Stimulated activated CD8-positive, alpha-beta memory T cell treated with anti-CD3 and anti-CD28 coated beads, Interleukin-12 subunit alpha, Interleukin-12 subunit beta, amount 100 ng/mL, for 1 hour (primary cell): ENCODE results near the gene TRMT5.

ENCODE experiments used
- DNase-seq: peaks from one replicate; pipeline ENCODE4 v3.0.0-alpha.2; 2020; ENCODE audit warnings: low read depth

TRMT5 gene

DNA sequence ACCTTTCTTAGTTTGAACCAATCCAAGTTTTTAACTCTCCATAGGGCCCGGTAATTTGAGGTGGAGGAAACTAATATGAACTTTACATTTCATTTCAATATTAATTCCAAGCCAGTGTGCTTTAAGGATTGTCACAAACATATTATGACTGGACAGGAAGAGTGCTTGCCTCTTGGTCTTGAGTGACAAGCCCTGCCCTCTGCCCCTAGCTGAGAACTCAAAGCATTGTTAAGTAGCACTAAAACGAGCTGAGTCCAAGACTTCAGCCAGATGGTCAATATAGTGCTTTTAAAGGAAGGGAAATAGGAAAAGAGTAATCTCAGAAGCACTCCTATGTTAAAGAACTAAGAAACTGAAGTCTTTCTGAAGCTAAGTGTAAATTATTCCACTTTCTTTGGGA lies 17.1 kb downstream of the TRMT5 start:
- no peak for DNase-seq

DNA sequence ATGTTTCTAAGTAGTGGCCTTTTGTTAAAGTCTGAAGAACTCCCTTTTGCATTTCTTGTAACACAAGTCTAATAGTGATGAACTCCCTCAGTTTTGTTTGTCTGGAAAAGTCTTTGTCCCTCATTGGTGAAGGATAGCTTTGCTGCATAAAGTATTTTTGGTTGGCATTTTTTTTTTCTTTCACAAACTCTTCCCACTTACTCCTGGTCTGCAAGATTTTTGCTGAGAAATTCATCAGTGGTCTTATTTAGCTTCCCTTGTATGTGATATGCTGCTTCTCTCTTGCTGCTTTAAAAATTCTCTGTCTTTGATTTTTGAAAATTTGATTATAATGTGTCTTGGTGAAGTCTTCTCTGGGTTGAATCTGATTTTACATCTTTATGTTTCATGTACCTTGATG lies 22.7 kb downstream of the TRMT5 start:
- no peak for DNase-seq

DNA sequence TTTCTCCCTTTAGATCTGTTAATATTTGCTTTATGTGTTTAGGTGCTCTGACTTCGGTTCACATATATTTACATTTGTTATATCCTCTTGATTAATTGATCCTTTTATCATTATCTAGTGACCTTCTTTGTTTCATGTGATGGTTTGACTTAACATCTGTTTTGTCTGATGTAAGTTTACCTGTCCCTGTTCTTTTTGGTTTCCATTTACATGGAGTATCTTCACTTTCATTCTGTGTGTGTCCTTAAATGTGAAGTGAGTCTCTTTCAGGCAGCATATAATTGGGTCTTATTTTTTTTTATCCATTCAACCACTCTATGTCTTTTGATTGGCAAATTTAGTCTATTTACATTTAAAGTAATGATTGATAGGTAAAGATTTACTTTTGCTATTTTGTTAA lies 24.2 kb downstream of the TRMT5 start:
- no peak for DNase-seq

DNA sequence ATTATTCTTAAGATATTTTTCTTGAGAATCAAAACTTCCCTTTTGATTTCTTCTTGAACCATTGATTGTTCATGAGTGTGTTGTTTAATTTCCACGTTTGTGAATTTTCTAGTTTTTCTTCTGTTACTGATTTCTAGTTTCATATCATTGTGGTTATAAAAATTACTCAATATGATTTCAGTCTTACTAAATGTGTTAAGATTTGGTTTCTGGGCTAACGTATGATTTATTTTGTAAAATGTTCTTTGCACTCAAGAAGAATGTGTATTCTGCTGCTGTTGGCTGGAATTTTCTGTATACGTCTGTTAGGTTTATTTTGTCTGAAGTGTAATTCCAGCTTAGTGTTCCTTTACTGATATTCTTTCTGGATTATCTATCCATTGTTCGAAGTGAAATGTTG lies 24.7 kb downstream of the TRMT5 start:
- no peak for DNase-seq

DNA sequence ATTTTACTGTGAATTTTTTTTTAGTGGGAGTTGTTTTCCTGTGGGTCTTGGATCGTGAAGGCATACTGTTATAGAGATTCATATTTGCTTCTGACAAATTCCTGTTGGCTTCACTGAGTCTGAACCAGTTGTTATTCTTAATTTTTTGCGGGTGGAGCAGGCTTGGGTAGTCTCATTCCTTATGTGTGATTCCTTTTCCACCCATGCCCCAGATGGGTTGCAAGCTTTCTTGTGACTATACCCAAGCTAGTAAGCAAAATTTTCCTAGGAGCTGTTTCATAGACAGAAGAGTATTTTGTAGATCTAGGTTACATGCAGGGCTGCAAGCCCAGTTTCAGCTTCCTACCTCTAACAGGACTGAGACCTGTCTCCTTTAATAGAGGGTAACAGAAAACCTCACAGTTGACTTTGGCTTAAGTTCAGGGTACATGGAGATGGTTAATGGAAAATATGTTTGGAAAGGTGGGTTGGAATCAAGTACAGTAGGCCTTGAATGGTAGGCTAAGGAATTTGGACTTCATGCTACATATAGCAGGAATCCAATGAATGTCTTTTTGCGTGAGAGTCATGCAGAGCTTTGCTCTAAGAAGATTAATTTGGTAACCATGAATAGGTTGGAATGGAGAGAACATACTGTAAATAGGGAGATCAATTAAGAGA lies 29.0 kb downstream of the TRMT5 start:
- DNase-seq: no peak

DNA sequence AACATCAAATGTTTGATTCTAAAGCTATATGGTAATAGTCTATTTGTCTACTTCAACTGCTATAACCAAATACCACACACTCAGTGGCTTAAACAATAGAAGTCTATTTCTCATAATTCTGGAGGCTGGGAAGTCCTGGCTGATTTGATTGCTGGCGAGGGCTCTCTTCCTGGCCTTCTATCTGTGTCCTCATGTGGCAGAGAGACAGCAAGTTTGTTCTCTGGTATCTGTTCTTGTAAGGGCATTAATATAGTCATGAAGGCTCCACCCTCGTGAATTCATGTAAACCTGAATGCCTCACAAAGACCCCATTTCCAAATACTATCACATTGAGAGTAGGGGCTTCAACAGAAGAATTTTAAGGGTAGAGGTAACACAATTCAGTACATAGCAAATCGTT lies 34.1 kb downstream of the TRMT5 start:
- DNase-seq: no peak

DNA sequence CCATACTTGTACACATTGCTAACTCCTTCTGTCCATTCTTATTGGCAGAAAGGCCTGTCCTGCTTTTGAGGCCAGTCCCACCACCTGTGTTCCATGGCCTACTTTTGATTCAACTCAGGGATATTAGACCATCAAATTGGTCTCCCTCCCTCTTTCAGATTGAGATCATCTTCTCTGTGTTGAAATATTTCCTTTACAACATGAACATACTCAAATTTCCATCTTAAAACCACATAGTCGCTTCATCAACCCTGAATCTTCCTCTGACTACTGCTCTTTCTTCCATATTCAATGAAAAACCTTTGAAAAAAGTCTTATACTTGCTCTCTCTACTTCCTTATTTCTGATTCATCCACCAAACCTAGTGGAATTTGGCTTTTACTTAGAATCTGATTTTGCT lies 34.9 kb downstream of the TRMT5 start:
- DNase-seq: no peak

DNA sequence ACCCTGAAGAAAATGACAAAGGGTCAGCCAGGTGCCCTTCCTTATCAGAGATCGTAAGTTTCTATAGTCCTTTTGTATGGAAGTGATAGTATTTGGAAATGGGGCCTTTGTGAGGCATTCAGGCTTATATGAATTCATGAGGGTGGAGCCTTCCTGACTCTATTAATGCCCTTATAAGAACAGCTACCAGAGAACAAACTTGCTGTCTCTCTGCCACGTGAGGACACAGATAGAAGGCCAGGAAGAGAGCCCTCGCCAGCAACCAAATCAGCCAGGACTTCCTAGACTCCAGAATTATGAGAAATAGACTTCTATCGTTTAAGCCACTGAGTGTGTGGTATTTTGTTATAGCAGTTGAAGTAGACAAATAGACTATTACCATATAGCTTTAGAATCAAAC lies 36.7 kb downstream of the TRMT5 start:
- DNase-seq: no peak

DNA sequence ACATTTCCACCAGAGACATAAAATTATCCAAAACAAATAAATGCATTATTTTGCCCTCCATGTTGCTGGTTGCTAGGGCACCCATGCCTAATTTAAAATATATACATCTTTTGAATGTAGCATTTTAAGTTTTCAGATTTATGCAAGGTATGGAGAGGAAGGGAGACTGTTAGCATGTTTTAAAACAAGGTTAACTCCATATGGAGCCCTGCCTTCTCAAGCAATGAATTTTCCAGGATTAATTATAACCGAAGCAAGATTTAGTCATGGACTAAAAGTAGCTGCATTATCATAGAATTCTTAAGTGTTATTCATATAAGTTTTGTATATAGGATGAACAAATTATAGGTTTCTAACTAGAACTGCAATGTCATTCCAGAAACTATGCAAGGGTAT lies 37.2 kb downstream of the TRMT5 start:
- no peak for DNase-seq

DNA sequence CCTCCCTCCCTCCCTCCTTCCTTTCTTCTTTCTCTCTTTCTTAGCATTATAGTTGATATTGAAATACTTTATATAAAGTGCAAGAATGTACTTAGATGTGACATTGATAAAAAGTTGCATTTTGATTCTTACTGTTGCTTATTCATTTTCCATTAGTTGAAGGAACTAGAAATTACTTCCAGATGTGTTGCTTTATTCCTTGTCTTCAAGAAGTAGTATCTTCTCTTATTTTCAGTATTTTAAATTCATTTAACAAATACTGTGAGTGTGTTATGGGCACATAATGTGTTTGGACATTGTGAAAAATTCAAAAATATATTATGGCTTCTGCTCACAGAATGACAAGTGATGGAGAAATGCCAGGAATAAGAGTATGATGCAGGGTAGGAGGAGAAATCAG lies 45.6 kb downstream of the TRMT5 start:
- no peak for DNase-seq

DNA sequence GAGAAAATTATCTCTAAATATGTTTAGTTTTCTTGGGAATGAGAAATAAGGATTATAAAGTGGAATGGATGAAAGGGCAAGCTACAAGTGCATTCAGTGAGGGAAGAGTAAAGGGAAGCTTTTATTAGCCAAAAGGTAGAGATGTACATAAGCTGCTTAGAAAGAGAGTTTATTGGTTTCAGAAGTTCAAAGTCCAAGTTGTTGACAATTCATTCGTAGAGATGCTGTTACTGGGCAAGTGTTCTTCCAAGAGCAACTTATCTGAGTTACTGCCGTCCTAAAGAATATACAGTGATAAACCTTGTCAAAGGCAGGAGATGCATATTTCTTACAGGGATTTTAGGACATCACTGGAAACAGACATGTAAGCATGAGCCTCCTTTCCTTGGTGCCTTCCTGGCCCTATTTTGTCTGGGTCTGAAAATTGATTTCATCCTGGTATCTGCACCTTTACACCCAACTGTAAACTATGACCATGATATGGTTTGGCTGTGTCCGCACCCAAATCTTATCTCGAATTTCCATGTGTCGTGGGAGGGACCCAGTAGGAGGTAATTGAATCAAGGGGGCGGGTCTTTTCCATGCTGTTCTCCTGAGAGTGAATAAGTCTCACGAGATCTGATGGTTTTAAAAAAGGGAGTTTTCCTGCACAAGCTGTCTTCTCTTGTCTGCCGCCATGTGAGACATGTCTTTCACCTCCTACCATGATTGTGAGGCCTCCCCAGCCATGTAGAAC lies 46.8 kb downstream of the TRMT5 start:
- no peak for DNase-seq

DNA sequence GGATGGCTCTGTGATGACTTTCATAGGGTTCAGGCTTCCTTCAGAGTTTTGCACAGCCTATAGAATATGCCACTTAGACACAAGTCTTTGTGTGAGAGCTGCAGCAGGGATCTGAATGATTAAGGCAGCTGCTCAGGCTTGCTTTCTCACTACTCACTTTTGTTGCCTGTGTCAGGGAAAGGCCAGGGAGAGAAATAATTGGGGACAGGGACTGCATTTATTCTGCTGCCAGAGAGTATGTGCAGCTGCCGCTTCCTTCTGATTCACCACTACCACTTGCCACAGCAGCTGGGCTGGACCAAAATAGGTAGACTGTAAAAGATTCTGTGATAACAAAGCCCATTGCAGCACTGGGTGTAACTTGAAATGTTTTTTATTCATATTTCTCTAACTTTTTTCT lies 49.7 kb downstream of the TRMT5 start:
- no peak for DNase-seq

DNA sequence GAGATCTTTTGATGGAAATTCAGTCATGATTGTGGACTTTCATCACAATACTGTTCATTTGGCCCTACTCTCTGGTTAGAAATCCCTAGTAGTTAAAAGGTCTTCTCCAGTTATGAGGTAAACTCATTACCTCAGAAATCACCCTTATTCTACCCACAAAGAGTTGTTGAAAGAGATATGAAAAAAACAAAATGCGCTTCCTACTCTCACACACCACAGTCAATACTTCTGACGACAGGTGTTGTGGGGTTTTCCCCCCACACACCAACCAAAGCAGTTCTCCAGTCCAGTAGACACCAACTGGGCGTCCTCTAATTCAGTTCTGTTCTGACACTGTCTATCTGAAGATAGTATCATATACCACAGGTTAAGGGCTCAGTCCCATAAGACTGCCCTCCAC lies 54.9 kb downstream of the TRMT5 start:
- no peak for DNase-seq

DNA sequence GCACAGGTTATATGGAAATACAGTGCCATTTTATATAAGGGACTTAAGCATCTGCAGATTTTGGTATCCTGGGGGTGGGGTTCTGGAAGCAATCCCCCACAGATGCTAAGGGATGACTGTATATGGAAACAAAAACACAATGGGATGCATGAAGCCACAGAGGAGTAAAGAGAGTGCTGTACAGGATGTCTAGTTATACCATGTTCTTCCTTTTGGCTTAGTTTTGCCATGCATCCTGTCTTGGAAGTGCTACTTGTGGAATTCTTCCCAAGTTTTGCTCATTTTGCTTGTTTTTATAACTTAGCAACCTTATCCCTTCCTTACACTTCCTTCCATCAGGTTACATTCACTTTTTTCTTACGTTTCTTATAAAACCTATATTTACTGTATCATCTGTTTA lies 55.6 kb downstream of the TRMT5 start:
- DNase-seq: no peak

DNA sequence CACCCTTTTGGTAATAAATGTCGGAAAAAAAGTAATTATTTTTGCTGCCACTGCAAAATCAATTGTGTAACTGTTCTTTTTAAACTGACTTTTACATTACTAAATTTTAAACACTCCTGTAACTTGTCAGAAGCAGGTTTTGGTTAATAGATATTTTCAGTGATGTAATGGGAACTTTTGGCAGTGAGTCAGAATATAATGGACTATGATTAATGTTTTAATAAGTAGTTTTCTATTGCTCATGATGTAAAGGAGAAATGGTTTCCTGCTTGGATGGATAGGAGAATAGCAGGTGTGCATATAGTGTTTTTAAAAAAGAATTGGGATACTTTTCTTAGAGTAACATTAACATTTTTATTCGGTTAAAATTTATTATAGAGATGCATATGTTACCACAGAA lies 58.8 kb downstream of the TRMT5 start:
- DNase-seq: no peak
